Neuronal stem cell (in vitro differentiated cells): Measurements from ENCODE around the gene TAS2R20.

Source experiments
- DNase-seq: peaks from one replicate; pipeline ENCODE4 v3.0.0-alpha.2; 2013; ENCODE audit warnings: low spot score
- H2AFZ ChIP-seq: one replicate; pipeline ENCODE4 v1.6.1; 2013; ENCODE audit warnings: mild to moderate bottlenecking, low read length, inconsistent platforms
- H2AK5ac ChIP-seq: 2 replicates; pipeline ENCODE4 v1.6.1; 2013; ENCODE audit warnings: low read depth, mild to moderate bottlenecking, inconsistent platforms, low read length, moderate library complexity, mixed read lengths
- H2BK120ac ChIP-seq: 2 replicates; pipeline ENCODE4 v1.6.1; 2013; ENCODE audit warnings: low read depth, mild to moderate bottlenecking, inconsistent platforms, low read length, moderate library complexity, mixed read lengths
- H2BK12ac ChIP-seq: one replicate; pipeline ENCODE4 v1.6.1; 2013; ENCODE audit warnings: low read length, inconsistent platforms
- H2BK15ac ChIP-seq: 2 replicates; pipeline ENCODE4 v1.6.1; 2013; ENCODE audit warnings: mild to moderate bottlenecking, low read length, inconsistent platforms, mixed read lengths
- H2BK5ac ChIP-seq: one replicate; pipeline ENCODE4 v1.6.1; 2013; ENCODE audit warnings: inconsistent platforms, mild to moderate bottlenecking, low read length, moderate library complexity
- H3K14ac ChIP-seq: one replicate; pipeline ENCODE4 v1.6.1; 2013; ENCODE audit warnings: low read length, inconsistent platforms
- H3K18ac ChIP-seq: 2 replicates; pipeline ENCODE4 v1.6.1; 2013; ENCODE audit warnings: low read length, inconsistent platforms
- H3K23ac ChIP-seq: 2 replicates; pipeline ENCODE4 v1.6.1; 2013; ENCODE audit warnings: low read depth, mild to moderate bottlenecking, mixed read lengths, low read length, inconsistent platforms; ENCODE audit not compliant: poor library complexity
- H3K27ac ChIP-seq: replicated peaks from 3 replicates; pipeline ENCODE4 v1.5.1; 2013; ENCODE audit warnings: low read length, inconsistent platforms
- H3K27me3 ChIP-seq, 3 experiments: 2 replicates each; pipeline ENCODE4 v1.6.1; 2013; ENCODE audit warnings: low read length in 3 of 3, mild to moderate bottlenecking in 2 of 3, inconsistent platforms in 1 of 3, low read depth in 1 of 3, mixed read lengths in 1 of 3, moderate library complexity in 1 of 3; ENCODE audit not compliant: control insufficient read depth in 3 of 3, insufficient read depth in 3 of 3
- H3K36me3 ChIP-seq, 2 donors: replicated peaks in 1 of 2; 2 replicates each; pipeline ENCODE4 v1.6.1; 2013; ENCODE audit warnings: low read length in 2 of 2; ENCODE audit not compliant: control insufficient read depth in 2 of 2, insufficient read depth in 2 of 2
- H3K4ac ChIP-seq: 2 replicates; pipeline ENCODE4 v1.6.1; 2013; ENCODE audit warnings: inconsistent platforms, mild to moderate bottlenecking, low read length, moderate library complexity
- H3K4me1 ChIP-seq, 2 donors: 1 replicate in 1 of 2; 2 replicates in 1 of 2; pipeline ENCODE4 v1.6.1; 2013; ENCODE audit warnings: low read length in 2 of 2, low read depth in 1 of 2; ENCODE audit not compliant: control insufficient read depth in 2 of 2, insufficient read depth in 1 of 2
- H3K4me2 ChIP-seq: one replicate; pipeline ENCODE4 v1.6.1; 2013; ENCODE audit warnings: mild to moderate bottlenecking, low read length, inconsistent platforms; ENCODE audit not compliant: insufficient read depth, poor library complexity, severe bottlenecking
- H3K4me3 ChIP-seq, 2 donors: 2 replicates each; pipeline ENCODE4 v1.5.1; 2013; ENCODE audit warnings: low read length in 2 of 2, mild to moderate bottlenecking in 2 of 2, inconsistent platforms in 1 of 2, moderate library complexity in 1 of 2
- H3K79me1 ChIP-seq: one replicate; pipeline ENCODE4 v1.6.1; 2013; ENCODE audit warnings: low read depth, mild to moderate bottlenecking, inconsistent platforms, low read length, moderate library complexity
- H3K9ac ChIP-seq: one replicate; pipeline ENCODE4 v1.6.1; 2013; ENCODE audit warnings: mild to moderate bottlenecking, low read depth, low read length, inconsistent platforms; ENCODE audit not compliant: poor library complexity
- H3K9me3 ChIP-seq, 2 donors: replicated peaks in 1 of 2; 2 replicates each; pipeline versions ENCODE3 to v1.6.1; 2013; ENCODE audit warnings: low read length in 2 of 2, mild to moderate bottlenecking in 2 of 2, inconsistent platforms in 1 of 2, low read depth in 1 of 2, mixed read lengths in 1 of 2, moderate library complexity in 1 of 2; ENCODE audit not compliant: control insufficient read depth in 2 of 2, insufficient read depth in 1 of 2
- H4K8ac ChIP-seq: one replicate; pipeline ENCODE4 v1.6.1; 2013; ENCODE audit warnings: low read depth, mild to moderate bottlenecking, inconsistent platforms, low read length, moderate library complexity
- H4K91ac ChIP-seq: one replicate; pipeline ENCODE4 v1.6.1; 2013; ENCODE audit warnings: low read length, low read depth, mild to moderate bottlenecking, inconsistent platforms; ENCODE audit not compliant: poor library complexity
- WGBS, 2 donors: extraction: QIAGEN DNeasy Blood & Tissue Kit; methylation state at CpG; one replicate each; pipeline ENCODE4 v1.1.7; 2013; ENCODE audit warnings: missing lambda C conversion rate in 2 of 2, mixed read lengths in 1 of 2; ENCODE audit not compliant: insufficient read length in 2 of 2, insufficient replicate concordance in 1 of 2; ENCODE audit errors: extremely low coverage in 2 of 2; 5-methylcytosine and 5-hydroxymethylcytosine counted together

TAS2R20 gene

DNA sequence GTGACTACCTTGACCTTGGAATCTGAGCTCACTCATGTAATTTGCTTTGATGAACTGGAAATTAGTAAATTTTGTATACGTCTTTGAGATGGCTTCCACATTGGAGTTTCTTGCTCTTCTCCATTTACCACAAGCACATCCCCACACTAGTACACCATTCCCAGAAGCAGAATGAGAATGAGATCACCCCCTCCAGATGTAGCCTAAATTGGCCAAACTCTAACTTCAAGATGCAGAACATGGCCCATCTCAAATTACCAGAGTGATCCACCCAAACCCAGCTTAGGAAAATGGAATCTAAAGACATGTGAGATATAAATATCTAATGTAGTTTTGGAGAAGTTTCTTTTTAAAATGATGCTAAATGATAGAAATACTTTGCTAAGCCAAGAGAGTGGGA, 9.5 kb upstream of the TAS2R20 start:
- Histone ChIP-seq H3K9me3 (no peaks in the 10 kb centered on the region), H3K36me3 (peaks cover 0 to under 1% of the 10 kb centered on the region in 2 donors), H2BK120ac (no peak overlapping the region), H4K91ac (no peak overlapping the region), H3K4me3 (no peak overlapping the region), H3K9ac (no peak overlapping the region), H3K4me2 (no peak overlapping the region), H2BK15ac (no peak overlapping the region), H3K23ac (no peak overlapping the region), H3K4ac (no peak overlapping the region), H2AK5ac (no peak overlapping the region), H3K27me3 (no peaks in the 10 kb centered on the region), H2BK5ac (no peak overlapping the region), H3K27ac (no peak overlapping the region), H3K79me1 (no peaks in the 10 kb centered on the region), H3K4me1 (no peaks in the 10 kb centered on the region), H2BK12ac (no peak overlapping the region), H4K8ac (no peak overlapping the region), H3K14ac (no peak overlapping the region), H3K18ac (no peak overlapping the region), H2AFZ (no peak overlapping the region)
- WGBS, 2 donors: no CpG with 5 or more reads among the region's 1 CpG
- DNase-seq: no peak

DNA sequence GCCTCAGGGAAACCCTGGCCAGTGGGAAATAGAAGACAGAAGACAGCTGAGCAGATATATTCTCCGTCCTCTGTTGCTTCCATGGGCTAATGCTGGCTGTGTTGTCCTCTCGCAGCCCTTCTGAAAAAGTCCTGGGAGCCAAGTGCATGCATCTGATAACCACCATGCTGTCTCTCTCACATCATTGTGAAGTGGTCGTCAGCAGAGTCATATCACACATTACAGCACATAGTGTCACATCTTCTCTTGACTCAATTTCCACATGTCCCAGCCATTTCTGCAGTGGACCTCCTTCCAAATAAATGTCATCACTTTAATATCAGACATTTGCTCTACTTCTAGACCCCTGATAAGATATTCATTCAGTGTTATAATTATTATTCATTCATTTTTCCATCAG, 3.8 kb downstream of the TAS2R20 start:
- H2BK15ac ChIP-seq: no peak overlapping the region
- no peak overlapping the region for H3K4me2 ChIP-seq
- peaks cover 0 to 11% of the 10 kb centered on the region in 2 donors for H3K9me3 ChIP-seq
- peaks cover 5 to 36% of the 10 kb centered on the region in 2 donors for H3K36me3 ChIP-seq
- no peak overlapping the region for H3K18ac ChIP-seq
- no peak overlapping the region for H2BK120ac ChIP-seq
- no peak for DNase-seq
- H3K4me1 ChIP-seq: peaks cover 0 to 2% of the 10 kb centered on the region in 2 donors
- no peaks in the 10 kb centered on the region for H3K27me3 ChIP-seq
- H3K4me3 ChIP-seq: no peak overlapping the region
- no peak overlapping the region for H3K9ac ChIP-seq
- no peak overlapping the region for H3K14ac ChIP-seq
- no peak overlapping the region for H2BK12ac ChIP-seq
- no peak overlapping the region for H3K4ac ChIP-seq
- no peaks in the 10 kb centered on the region for H3K79me1 ChIP-seq
- H4K8ac ChIP-seq: no peak overlapping the region
- no peak overlapping the region for H2AFZ ChIP-seq
- H2AK5ac ChIP-seq: no peak overlapping the region
- H2BK5ac ChIP-seq: no peak overlapping the region
- H3K27ac ChIP-seq: no peak overlapping the region
- H4K91ac ChIP-seq: no peak overlapping the region
- WGBS, 2 donors: no CpG with 5 or more reads among the region's 3 CpGs
- no peak overlapping the region for H3K23ac ChIP-seq

- H2BK5ac ChIP-seq: no peak overlapping the region
- no peak overlapping the region for H2BK12ac ChIP-seq
- no peak overlapping the region for H3K4ac ChIP-seq
- no peak overlapping the region for H3K18ac ChIP-seq
- H2BK15ac ChIP-seq: no peak overlapping the region
- no peak overlapping the region for H3K27ac ChIP-seq
- no peak overlapping the region for H3K4me3 ChIP-seq
- no peak overlapping the region for H2AK5ac ChIP-seq
- H3K27me3 ChIP-seq: no peaks in the 10 kb centered on the region
- H3K4me2 ChIP-seq: no peak overlapping the region
- no peak overlapping the region for H4K8ac ChIP-seq
- H2AFZ ChIP-seq: no peak overlapping the region
- DNase-seq: no peak
- no peak overlapping the region for H2BK120ac ChIP-seq
- H3K9ac ChIP-seq: no peak overlapping the region
- no peak overlapping the region for H3K23ac ChIP-seq
- no CpG with 5 or more reads among the region's 2 CpGs for WGBS, 2 donors
- peaks cover 0 to 11% of the 10 kb centered on the region in 2 donors for H3K9me3 ChIP-seq
- H3K36me3 ChIP-seq: peaks cover 3 to 17% of the 10 kb centered on the region in 2 donors
- no peak overlapping the region for H4K91ac ChIP-seq
- no peak overlapping the region for H3K14ac ChIP-seq
- H3K4me1 ChIP-seq: peaks cover 0 to 2% of the 10 kb centered on the region in 2 donors
- H3K79me1 ChIP-seq: no peaks in the 10 kb centered on the region
These were observed 9.0 kb downstream of the TAS2R20 start for GRCh38 chr12:10989107-10989506.

DNA sequence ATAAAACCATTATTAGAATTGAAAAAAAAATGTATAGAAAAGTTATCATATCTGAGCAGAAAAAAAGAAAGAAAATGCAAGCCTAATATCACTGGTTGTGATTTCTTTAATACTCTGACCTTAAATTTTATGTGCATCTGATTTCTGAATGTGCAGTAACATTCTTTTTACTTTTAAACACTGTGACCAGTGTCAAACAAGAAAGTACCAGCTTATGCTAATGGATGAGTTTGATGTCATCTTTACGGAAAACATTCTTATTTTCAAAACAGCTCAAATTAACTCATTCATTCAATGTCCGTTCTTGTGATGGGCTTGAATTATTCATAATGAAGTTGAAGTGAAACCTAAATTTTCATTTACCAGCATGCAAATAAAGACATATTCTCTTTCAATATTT, 11.3 kb downstream of the TAS2R20 start, which contains the start of gene TAS2R50:
TAS2R50 (minus strand) TSS at position 101 of the 400 bp plus-strand sequence; CDS start at position 49, 52 bp downstream.
- Histone ChIP-seq H3K36me3 (peaks cover 2 to 8% of the 10 kb centered on the region in 2 donors), H3K9ac (no peak within 1 kb of the TSS), H3K4ac (no peak within 1 kb of the TSS), H2BK15ac (no peak within 1 kb of the TSS), H3K4me1 (no peaks in the 10 kb centered on the region), H3K27me3 (no peaks in the 10 kb centered on the region), H3K79me1 (no peaks in the 10 kb centered on the region), H3K4me3 (no peak within 1 kb of the TSS), H2AK5ac (no peak within 1 kb of the TSS), H2BK120ac (no peak within 1 kb of the TSS), H3K27ac (no peak within 1 kb of the TSS), H4K91ac (no peak within 1 kb of the TSS), H2BK12ac (no peak within 1 kb of the TSS), H3K23ac (no peak within 1 kb of the TSS), H2BK5ac (no peak within 1 kb of the TSS), H3K14ac (no peak within 1 kb of the TSS), H2AFZ (no peak within 1 kb of the TSS), H3K18ac (no peak within 1 kb of the TSS), H3K9me3 (peaks cover 0 to 11% of the 10 kb centered on the region in 2 donors), H4K8ac (no peak within 1 kb of the TSS), H3K4me2 (no peak within 1 kb of the TSS)
- no CpG with 5 or more reads among the region's 2 CpGs for WGBS, 2 donors
- no peak for DNase-seq
